A172 (cell line): ENCODE results near the gene PSME3IP1. TPM values are rescaled to one million over a fixed set of nuclear protein-coding genes. Genes with fewer than 3 reads are reported as not detected.

Source experiments
- total RNA-seq: library from RNA; depleted of rRNA; stranded (reverse); fragments of >200 nt; shearing (Covaris generic); gene quantifications from 2 replicates; pipeline ENCODE4 v1.2.3, GENCODE V29; 2014; rRNA removed

PSME3IP1 gene
- total RNA-seq, 1 experiment from 2014 or later: 232 TPM

Other genes with a start within 250 kb of the PSME3IP1 start
- gene CETP, start 224.1 kb downstream of the PSME3IP1 start, total RNA-seq: not detected in 2 replicates
- 15.0 and 20.2 TPM in 2 replicates for gene NLRC5, start 196.5 kb downstream of the PSME3IP1 start, total RNA-seq
- 40.5 and 43.0 TPM in 2 replicates for gene CPNE2, start 93.5 kb downstream of the PSME3IP1 start, total RNA-seq
- 25.8 and 28.7 TPM in 2 replicates for gene RSPRY1, start 290 bp upstream of the PSME3IP1 start, total RNA-seq
- gene ARL2BP, start 59.2 kb upstream of the PSME3IP1 start, total RNA-seq: 165 and 172 TPM in 2 replicates
- 0.55 TPM in 1 of 2 replicates, not detected in the other for gene PLLP, start 98.6 kb upstream of the PSME3IP1 start, total RNA-seq
- not detected in 2 replicates for gene CCL22, start 172.7 kb upstream of the PSME3IP1 start, total RNA-seq
- gene CX3CL1, start 186.5 kb upstream of the PSME3IP1 start, total RNA-seq: 0.79 and 0.88 TPM in 2 replicates
- gene CCL17, start 218.7 kb upstream of the PSME3IP1 start, total RNA-seq: 3.4 and 14.2 TPM in 2 replicates